Posterior cingulate gyrus (tissue), 11 donors: ENCODE results near the gene NR6A1.

Experiments used
- DNase-seq, 10 donors: peaks; one replicate each; pipeline versions ENCODE4 v3.0.0 to v3.0.0-alpha.2; 2020 to 2021; ENCODE audit warnings: mixed read lengths in 3 of 10
- intact Hi-C: fragments of 100-400 bp; cut with DNase I; formaldehyde crosslinking; loops from one replicate; pipeline ENCODE4 v1.15.1; 2023

NR6A1 gene

DNA sequence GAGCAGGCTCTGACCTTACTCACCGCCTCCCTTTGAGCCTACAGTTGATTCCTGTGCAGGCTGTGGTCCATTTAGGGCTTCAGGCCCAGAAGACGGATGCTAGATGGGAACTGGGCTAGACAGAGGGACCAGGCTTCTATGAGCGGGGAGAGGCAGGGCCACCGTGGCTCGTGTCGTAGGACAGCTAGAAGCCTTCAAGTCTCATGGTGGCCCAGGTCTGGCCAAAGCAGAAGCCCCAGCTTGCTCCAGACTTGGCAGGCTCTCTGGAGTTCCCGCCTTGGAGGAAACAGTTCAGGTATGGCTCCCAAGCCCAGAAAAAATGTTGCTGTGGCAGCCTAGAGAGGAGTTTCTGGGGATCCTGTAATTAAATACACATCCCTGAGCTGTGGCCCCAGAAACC, 253.0 kb downstream of the NR6A1 start:
- intact Hi-C loops = no loop called here
- DNase-seq = peak in 1 of 10 donors; percentile 63

DNA sequence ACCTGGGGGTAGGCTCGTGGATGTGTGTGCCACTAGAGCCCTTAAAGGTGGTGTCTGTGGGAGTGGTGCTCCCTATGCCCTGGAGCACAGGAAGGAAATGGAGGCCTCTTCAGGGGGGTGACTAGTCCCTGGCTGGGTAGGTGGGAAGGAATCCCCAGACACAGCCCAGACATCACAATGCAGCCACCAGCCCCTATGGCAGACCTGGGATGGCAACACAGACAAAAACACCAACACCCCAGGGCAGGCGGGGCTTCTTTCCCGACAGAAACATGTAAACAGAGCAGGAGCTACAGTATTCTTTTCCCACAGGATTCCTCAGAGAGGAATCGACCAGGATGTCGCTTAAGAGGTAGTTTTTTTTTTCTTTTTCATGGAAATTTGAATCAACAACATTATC, 253.5 kb downstream of the NR6A1 start:
- DNase-seq = peak in 1 of 10 donors; percentile 49
- intact Hi-C loops = no loop called here

DNA sequence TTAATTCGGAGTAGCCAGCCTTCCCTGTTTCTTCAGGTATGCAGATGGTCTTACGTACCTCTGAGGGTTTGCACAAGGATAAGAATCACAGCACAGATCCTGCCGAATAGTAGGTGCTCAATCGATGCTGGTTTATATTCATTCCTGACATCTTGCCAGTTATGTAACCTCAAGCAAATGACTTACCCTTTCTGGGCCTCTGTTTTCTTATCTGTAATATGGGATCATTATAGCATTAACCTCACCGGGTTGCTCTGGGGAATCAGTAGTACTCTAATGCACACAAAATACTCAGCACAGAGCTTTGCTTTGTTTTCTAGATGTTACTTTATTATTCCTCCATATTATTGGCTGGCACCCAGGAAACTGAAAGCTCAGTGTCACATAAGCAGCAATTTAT, 256.2 kb downstream of the NR6A1 start:
- intact Hi-C loops = no loop called here
- DNase-seq = no peak

DNA sequence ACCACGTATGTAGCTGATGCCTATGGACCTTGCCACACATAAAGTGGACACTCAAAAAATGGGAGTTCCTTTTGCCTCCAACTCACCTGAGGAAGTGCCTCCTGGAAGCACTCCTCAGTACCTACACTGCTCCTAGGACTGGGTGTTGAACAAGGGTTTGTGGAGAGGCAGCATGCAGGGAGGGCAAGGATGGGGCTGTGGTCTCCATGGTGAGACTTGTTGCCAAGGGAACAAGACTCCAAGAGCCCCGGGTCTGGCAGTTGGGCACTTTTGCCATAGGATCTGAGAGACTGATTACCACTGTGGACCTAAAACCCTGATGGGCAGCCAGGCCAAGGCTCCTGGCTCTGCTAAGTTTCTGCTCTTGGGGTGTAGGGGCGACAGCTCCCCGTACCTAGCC, 257.0 kb downstream of the NR6A1 start:
- intact Hi-C loops = no loop called here
- DNase-seq = peak in 1 of 10 donors; percentile 54

DNA sequence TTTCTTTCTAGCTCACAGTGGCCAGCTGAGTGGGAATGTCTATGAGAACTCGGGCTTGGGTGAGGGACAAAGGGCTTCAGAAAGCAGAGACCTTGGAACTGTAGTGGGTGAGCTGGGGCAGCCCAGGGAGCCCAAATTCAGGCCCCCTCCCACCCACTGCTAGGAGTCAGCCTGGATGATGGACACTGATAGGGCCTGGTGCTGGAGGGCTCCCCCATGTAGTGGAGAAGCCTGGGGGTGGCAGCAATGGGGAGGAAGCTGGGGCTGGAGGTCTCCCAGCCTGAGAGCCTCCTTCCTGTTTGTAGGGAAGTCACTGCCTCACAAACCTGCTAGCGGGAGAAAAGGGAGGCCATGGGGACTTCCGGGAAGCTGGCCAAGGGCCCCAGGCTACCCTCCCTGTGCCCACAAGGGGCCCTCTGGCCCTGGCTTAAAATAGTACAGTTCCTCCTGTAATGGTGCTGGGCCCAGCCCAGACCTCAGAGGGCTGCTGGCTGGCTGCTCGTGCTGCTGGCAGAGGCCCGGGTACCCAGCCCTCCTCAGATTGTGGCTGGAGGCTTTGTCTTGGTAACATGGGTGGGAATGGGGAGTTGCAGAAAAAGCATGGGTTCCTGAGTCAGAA, 257.6 kb downstream of the NR6A1 start:
- intact Hi-C loops = no loop called here
- peak in 1 of 10 donors; percentile 85 for DNase-seq

- DNase-seq = peak in 2 of 10 donors; percentile 14 to 76
- intact Hi-C loops = no loop called here
Measured at GRCh38 chr9:124512806-124513204, 258.3 kb downstream of the NR6A1 start.

- peak in 2 of 10 donors; percentile 39 to 59 for DNase-seq
- intact Hi-C loops = no loop called here
Measured at GRCh38 chr9:124511891-124512805, 259.0 kb downstream of the NR6A1 start.

DNA sequence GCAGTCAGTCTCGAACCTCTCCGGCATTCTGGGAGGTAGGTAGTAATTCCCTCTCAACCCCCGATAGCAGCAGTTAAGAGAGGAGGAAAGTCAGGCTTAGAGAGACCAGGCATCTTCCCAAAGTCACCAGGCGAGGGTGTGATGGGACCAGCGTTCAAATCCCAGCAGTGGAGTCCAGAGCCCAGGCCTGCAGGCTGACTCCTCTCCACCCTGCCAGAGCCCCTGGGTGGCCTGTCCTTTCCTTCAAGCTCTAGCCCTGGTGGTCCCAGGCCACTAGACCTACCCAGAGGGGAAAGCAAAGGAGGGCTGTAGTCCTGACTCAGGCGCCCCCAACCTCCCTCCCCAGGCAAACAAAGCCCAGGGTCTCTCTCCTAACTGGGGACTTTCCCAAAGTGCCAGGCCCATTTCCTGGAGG, 259.7 kb downstream of the NR6A1 start:
- peak in 2 of 10 donors; percentile 46 to 68 for DNase-seq
- intact Hi-C loops = no loop called here

GRCh38 chr9:124510650-124511425, 260.3 kb downstream of the NR6A1 start:
- peak in 2 of 10 donors; percentile 39 to 51 for DNase-seq
- intact Hi-C loops = no loop called here

DNA sequence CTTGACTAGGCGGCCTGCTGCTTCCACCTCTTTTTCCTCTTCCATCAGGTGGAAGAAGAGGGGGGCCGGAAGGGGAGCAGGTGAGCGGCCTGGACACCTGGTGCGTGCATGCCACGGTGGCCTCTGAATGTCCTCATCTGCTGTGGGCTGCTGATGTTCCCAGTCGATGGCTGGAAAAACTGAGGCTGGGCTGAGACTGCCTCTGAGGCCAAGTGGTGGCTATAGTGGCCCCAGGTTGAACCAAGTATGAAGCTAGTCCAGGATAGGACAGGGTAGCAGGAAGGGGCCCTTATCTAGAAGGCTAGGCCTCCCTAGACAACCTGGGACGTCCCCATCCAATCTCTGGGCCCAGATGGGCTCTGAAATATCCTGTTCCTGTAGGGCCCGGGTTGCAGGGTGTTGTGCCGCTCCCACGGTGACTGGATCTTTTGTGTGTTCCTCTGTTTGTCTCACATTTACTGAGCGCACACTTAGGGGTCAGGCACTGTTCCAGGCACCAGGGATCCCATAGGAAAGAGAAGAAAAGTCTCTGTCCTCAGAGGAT, 263.2 kb downstream of the NR6A1 start:
- peak in 1 of 10 donors; percentile 67 for DNase-seq
- intact Hi-C loops = no loop called here

DNA sequence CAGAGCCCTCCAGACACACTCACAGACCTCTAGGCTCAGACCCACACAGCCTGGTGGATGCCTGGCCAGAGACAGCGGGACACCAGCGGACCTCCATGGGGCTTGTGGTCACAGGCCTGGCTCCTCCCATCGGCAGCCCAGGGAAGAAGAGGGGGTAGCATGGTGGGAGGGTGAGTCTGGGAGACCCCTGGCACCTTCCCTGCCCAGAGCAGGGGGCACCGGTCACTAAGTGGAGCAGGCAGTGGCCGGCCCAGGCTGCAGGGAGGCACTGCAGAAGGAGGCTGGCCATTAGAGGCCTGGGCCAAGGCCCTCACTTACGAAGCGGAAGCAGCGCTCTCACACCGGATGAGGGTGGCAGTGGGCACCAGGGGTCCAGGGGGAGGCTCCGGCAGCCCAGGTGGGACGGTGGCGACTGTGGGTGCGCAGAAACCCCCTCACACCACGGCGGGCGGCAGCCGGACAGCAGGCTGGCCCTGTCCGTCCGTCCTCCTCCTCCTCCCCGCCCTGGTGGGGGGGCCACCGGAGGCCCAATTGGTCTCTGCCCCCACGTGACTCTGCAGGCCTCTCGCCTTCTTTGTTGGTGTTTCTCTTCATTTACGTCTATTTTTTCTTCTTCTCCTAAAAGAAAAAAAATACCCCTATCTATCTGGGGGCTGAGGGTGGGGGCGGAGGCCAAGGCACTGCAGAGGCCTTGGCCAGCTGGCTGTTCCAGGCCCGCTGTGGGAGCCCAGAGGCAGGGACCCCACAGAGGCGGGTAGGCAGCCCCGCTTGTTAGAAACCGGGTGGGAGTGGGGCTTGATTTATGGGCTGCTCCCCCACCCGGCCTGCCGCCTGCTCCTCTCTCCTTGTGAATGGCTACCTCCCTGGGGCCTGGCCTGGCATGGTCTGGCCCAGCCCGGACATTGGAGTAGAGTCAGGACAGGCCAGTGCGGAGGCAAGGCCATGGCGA, 263.9 kb downstream of the NR6A1 start, which contains the start of gene NR5A1:
TSS of gene NR5A1 (minus strand) at position 469 of the 949 bp plus-strand sequence. CDS start 4,004 bp downstream, outside the sequence.
- peak in 2 of 10 donors; percentile 50 to 77 for DNase-seq
- intact Hi-C loops = no loop called here

- peak in 2 of 10 donors; percentile 14 to 59 for DNase-seq
- intact Hi-C loops = no loop called here
Measured at GRCh38 chr9:124506433-124506832, 264.7 kb downstream of the NR6A1 start.

- intact Hi-C loops = no loop called here
- DNase-seq = peak in 2 of 10 donors; percentile 53 to 62
Measured at GRCh38 chr9:124505901-124506346, 265.2 kb downstream of the NR6A1 start.

GRCh38 chr9:124505006-124505900, 265.9 kb downstream of the NR6A1 start:
- peak in 3 of 10 donors; percentile 50 to 82 (median 62) for DNase-seq

GRCh38 chr9:124504530-124505005, 266.5 kb downstream of the NR6A1 start:
- intact Hi-C loops = no loop called here
- peak in 2 of 10 donors; percentile 30 to 69 for DNase-seq

More at GRCh38 chr9:124505006-124505900, 265.9 kb downstream of the NR6A1 start:
- intact Hi-C loops = no loop called here

GRCh38 chr9:124503713-124504529, 267.2 kb downstream of the NR6A1 start:
- intact Hi-C loops = no loop called here
- DNase-seq = peak in 3 of 10 donors; percentile 42 to 76 (median 60)
